Inferior parietal cortex (tissue), 1 donor: ENCODE data around the gene SMTNL2.
"Not testable (repeated sequence)": the region's sequence is repeated elsewhere in the genome, so short reads cannot be mapped to it uniquely, and the experiment has no call there.

Source experiments
- DNase-seq: peaks from one replicate; pipeline ENCODE4 v3.0.0-alpha.2; 2016; ENCODE audit errors: extremely low spot score

The SMTNL2 gene

DNA sequence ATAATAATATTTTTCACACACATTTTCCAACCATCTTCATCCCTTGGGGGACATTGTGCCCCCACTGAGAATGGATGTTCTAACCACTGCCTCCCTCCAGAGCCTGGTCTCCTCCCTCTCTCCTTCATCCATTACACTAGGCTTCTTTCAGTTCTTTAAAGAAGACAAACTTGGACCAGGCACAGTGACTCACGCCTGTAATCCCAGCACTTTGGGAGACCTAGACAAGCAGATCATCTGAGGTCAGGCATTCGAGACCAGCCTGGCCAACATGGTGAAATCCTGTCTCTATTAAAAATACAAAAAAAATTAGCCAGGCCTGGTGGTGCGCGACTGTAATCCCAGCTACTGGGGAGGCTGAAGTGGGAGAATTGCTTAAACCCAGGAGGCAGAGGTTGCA is 50.6 kb downstream of the SMTNL2 start:
- DNase-seq, result no peak

- DNase-seq, result no peak
Observed at GRCh38 chr17:4635823-4636375, 51.6 kb downstream of the SMTNL2 start.

- no peak for DNase-seq
Observed at GRCh38 chr17:4636474-4637100, 52.3 kb downstream of the SMTNL2 start.

DNA sequence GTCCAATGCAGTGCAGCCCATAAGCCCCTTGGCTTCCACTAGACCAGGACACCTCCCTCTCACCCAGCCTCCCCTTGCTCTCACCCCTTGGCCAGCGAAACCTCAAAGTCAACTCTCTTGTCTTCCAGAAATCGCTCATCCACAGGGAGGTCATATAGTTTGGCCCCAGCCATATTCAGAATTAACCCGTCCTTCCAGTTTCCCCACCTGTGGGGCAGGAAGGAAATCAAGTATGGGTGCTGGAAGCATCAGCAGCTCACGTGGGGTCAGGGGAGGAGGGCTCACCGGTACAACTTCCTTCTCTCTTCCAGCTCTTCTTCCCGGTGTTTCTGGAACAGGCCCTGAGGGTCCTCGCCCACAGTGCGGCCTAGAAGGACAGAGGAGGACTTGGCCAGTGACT is 54.4 kb downstream of the SMTNL2 start:
- DNase-seq, result not testable (repeated sequence)

- not testable (repeated sequence) for DNase-seq
Observed at GRCh38 chr17:4639301-4640059, 55.2 kb downstream of the SMTNL2 start.

DNA sequence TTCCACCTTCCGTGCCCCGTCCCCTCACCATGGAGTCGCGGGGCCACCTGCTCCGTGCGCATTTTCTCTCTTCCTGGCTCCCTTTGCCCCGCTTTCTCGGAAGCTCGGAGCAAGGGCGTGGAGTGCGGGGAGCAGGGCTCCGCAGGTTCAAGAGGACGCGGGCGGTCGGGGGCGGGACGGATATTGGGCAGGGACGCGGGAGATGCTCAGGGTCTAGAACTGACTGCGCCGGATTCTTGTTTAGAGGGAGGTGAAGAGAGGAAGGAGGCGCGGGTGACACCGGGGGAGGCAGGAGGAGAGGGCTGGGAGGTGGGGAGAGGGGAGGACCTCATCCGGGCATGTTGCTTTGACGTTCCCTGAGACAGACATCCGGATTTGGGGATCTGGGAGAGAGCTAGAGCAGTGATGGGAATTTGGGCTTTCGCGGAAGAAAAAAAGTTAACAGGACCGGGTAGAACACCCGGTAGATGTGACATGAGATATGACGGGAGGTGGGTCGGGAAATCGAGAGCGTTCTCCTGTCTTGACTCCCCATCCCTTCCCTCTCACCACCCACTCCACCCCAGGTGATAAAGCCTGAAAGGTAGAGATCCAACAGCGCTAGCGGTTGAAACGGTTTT is 56.4 kb downstream of the SMTNL2 start:
- not testable (repeated sequence) for DNase-seq

DNA sequence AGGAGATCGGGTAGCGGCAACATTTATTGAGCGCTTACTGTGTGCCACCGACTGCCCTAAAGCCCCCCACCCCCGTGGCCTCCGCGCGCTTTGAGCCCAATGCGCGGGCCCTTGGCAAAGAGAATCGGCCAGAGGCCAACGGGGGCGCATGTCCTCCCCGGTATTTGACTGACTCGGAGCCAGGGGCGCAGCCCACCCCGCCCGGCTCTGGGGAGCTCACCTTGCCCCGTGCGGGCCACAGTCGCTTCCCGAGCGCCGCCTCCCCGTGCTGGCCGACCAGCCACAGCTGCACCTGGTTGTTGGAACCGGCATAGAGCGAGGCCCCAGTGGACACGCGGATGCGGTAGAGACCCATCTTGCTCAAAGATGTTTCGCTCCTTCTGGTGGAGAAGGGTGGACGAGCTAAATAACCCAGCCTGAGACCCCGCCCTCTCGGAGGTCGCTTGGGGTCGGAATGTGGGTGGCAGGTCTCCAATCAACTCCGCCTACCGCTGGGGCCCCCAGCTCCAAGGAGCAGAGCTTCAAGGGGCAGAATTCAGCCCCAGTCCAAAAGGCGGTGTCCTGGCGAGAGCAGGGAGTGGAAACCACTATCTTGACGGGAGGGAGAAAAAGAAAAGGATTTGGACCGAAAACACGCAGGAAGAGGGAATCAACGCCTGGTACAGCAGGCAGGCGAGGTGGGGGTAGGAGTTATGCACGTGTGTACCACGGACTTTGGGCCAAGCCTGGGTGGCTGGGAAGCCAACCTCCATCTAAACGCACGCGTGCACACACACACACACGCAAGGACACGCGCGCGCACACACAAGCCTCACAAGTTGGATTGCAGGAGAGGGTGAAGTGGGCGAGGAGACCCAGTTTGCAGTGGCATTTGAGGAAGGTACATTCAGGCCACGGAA is 57.2 kb downstream of the SMTNL2 start, which contains the start of gene ALOX15:
Gene ALOX15, minus strand, starts transcription at position 382 of the 899 bp plus-strand sequence. Its CDS starts 27 bp downstream, at position 355.
- DNase-seq, result no peak

- no peak for DNase-seq
Observed at GRCh38 chr17:4642286-4642685, 58.0 kb downstream of the SMTNL2 start.

DNA sequence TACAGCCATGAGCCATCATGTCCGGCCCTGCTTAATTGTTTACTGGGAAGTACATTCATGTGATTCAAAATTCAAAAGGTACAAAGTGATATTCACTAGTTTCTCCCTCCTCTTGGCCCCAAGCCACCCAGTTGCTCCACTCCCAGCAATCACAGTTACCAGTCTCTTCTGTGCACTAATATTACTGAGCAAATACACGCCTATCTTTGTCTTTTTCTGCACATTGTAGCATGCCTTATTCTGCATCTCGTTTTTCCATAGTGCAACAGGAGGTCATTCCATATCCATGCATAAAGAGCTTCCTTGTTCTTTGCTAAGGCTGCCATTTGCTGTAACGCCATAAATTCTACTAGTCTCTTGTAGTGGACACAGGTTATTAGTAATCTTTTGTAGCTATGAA is 59.3 kb downstream of the SMTNL2 start:
- DNase-seq, result no peak

GRCh38 chr17:4645642-4646041 is 61.3 kb downstream of the SMTNL2 start:
- no peak for DNase-seq

DNA sequence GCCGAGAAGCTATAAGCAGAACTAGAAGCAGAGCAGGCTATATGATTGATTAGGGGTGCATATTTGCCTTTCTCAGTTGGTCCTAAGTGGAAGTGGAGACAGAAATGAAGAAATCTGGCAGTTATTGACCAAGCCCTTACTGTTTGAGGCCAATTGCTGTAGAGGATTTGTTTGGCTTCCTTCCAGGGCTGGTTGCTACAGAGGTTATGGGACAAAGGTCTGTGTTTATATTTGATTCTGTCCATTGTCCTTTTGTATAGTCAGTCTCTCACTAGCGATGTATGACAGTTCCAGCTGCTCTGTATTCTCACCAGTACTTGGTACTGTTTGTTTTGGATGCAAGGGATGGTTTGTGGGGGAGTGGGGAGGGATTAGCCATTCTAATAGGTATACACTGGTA is 64.4 kb downstream of the SMTNL2 start:
- DNase-seq, result no peak

DNA sequence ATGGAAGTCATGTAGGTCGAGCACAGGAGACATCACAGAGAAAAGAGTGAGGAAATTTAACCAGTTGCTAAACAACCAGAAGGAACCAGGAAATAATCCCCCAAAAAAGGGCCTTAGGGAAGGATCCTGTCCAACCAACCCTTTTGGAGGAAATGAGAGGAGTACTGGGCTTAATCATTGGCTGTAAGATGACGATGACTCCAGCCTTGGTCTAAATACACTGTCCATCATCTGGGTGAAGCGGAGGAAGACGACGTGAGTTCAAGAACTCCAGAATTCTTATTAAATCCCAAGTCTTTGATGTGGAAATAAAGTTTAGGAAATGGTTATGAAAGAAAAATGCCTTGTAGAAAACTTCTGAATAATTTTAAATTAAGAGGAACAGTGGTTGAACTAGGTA is 68.7 kb downstream of the SMTNL2 start:
- DNase-seq, result no peak

- not testable (repeated sequence) for DNase-seq
Observed at GRCh38 chr17:4655933-4656332, 71.6 kb downstream of the SMTNL2 start.

GRCh38 chr17:4657678-4658077 is 73.3 kb downstream of the SMTNL2 start:
- no peak for DNase-seq
